Activated CD4-positive, alpha-beta T cell treated with anti-CD3 and anti-CD28 coated beads, Interleukin-2, amount 50 U/mL, for 48 hours (primary cell): ENCODE data around the gene GRM5.

Source experiments
- DNase-seq, 2 experiments: peaks; one replicate each; pipeline ENCODE4 v3.0.0-alpha.2; 2020

Gene GRM5

DNA sequence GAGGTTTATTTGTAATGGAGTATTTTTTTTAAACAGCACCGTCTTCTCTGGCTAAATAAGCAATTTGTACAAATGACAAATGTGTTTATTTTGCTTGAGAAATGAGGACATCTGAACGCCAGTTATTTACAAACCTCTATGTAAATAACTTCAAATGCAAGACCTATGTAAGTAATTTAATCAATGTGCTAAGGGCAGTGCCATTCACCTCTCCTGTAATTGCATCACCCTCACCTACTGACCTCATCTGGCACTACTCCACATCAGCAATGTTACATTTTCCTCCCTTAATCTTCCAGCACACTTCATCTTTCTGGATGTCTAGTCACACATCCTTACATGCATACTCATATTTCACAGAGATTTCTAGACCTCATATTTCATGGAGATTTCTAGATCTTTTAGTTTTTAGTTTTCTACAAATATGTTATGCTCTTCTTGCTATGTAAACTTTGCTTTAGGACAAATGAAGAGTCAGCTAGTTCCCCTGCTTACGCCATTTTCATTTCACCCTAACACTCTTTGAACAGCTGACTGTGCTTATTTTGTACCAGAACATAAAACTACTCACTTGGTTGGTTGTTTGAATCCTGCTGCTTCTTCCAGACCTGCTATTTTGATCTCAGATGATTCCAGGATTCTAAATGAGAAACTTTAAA lies 238.6 kb downstream of the GRM5 start:
- no peak for DNase-seq

- DNase-seq = no peak
These were observed 246.2 kb downstream of the GRM5 start for GRCh38 chr11:88819616-88820015.

GRCh38 chr11:88818978-88819377 lies 246.8 kb downstream of the GRM5 start:
- no peak for DNase-seq

DNA sequence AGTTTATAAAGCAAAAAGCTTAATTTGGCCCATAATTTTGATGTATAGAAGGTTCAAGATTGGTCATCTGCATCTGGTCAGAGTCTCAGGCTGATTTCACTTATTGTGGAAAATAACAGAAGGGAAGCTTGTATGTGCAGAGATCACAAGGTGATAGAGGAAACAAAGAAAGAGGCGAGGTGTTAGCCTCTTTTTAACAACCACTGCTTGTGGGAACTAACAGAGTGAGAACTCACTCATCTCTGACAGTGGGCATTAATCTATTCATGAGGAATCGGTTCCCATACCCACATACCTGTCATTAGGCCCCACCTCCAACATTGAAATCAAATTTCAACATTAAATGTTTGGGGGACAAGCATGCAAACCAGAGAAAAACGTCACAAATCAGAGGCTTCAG lies 250.3 kb downstream of the GRM5 start:
- no peak for DNase-seq

GRCh38 chr11:88814076-88814475 lies 251.7 kb downstream of the GRM5 start:
- no peak for DNase-seq

- DNase-seq = no peak
These were observed 252.4 kb downstream of the GRM5 start for GRCh38 chr11:88813233-88813915.

DNA sequence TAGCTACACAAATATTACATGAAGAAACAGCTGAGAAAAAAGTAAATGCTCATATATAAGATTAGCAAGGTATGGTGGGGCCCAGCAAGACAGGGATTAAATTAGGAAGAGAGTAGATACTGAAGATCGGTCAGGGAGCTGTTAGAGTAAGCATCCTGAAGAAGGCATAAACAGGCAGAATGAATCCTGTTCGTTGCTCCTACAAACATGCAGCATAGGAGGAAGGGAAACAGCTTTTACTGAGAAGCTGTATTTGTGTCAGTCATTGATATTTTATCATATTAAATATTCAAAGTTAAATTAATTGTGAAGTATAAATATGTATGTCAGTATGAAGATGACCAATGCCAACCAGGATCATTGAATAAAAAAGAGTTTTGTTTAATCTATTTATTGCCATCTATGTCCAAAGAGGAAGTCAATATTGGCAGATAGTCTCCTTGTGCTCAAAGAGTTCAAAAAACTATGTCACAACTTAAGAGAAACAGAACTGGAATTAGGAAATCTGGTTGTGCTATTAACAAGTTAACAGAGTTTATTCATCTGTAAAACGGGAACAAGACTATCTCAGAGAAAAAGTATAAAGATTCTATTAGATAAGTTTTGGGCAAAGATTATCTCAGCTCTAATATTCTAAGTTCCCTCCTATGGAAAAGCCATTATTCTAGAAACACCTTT lies 255.2 kb downstream of the GRM5 start:
- DNase-seq = no peak

DNA sequence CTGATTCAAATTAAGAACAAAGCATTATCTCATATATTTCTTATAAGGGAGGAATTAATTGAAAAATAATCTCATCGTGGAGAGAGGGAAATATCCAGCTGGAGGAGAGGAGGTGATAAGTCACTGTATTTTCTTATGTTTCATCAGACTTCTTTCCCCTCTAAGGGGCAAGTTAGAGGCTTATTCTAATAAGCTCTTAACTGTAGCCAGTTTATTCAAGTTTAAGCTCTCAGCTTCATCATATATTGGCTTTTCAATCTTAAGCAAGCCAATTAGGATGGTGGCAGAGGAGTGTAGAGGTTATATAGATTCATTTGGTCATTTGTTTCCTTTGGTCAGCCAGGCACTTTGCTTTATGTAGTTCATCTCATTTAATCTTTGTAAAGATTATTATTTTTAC lies 256.7 kb downstream of the GRM5 start:
- DNase-seq = no peak

DNA sequence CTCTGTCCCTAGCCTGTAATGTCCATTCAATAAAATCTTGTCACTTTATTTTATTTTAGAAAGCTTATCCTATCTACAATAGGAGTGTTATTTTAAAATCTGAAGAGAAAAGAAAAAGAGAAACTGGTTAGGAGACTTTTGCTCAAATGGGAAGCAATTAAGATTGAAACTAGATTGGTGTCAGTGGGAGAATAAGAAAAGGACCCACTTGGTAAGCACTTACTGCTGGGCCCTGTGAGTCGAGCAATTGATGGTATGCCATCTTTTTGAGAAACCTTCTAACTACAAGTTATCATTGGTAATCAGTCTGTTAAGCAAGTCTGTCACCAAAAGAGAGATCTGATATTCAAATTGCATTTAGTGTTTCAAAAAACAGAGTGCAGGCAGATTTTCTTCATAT lies 258.4 kb downstream of the GRM5 start:
- DNase-seq = no peak

GRCh38 chr11:88806410-88806809 lies 259.4 kb downstream of the GRM5 start:
- DNase-seq = no peak

- no peak for DNase-seq
These were observed 264.2 kb downstream of the GRM5 start for GRCh38 chr11:88801484-88802123.

DNA sequence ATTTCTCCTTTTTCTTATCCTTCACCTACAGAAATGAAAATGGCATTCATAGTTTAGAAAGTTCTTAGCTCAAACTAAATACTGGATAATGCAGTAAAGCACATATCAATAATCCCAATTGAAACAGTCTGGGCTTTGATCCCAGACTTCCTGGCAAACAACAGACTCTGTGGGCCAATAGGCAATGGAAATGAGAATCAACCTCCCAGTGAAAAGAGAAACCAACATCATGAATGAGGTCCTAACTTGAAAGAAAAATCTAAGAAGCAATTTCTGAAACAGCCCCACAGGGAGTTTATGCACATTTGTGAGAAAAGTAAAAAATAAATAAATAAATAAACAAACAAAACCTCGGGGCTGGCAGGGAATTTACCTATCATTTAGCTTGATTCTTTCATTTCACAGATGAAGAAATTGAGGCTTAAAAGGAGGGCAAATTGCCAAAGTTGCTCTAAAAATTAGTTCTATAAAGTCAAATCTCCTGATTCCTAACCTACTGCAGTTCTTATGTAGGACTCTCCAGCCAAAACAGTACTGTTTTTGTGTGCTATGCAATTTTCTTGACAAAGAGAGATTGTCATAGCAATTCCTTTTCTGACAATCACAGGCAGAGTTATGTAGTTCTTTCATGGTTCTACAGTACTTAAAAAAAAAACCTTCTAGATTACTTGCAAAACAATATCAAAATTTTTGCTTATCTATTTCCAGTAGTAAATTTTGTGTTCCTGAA lies 265.8 kb downstream of the GRM5 start:
- no peak for DNase-seq

DNA sequence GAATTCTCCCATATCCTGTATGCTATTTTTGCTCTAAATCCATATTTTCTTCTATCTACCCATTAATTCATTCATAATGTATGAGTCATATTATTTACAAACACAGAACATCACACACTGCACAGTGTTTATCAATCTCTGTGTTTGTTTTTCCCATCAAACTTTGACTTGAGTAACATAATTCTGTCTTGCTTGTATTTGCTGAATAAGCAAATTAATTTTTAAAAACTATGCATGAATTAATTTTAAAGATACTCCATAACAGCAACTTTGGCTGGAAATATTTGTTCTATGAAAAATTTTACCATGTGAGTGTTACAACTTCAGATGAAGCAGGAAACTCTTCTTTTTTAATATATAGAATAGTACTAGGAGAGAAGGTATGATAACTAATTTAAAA lies 275.6 kb downstream of the GRM5 start:
- no peak for DNase-seq

DNA sequence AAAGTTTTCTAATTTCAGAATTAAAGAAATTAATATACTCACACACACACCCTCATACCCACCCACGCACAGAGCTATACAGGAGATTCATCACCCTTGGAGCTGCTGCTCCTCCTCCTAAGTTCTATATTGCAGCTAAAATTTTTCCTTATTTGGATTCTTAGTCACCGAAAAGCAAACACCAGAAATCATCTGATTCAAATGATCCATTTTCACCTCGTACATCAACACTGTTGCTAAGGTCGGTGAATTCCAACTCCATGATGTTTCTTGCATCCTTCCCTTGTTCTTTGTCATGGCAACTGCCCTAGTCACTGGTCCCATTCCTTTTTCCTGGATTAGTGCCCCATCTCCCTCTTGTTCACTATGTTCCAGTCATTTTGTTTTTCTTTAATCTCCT lies 286.2 kb downstream of the GRM5 start:
- DNase-seq = no peak

DNA sequence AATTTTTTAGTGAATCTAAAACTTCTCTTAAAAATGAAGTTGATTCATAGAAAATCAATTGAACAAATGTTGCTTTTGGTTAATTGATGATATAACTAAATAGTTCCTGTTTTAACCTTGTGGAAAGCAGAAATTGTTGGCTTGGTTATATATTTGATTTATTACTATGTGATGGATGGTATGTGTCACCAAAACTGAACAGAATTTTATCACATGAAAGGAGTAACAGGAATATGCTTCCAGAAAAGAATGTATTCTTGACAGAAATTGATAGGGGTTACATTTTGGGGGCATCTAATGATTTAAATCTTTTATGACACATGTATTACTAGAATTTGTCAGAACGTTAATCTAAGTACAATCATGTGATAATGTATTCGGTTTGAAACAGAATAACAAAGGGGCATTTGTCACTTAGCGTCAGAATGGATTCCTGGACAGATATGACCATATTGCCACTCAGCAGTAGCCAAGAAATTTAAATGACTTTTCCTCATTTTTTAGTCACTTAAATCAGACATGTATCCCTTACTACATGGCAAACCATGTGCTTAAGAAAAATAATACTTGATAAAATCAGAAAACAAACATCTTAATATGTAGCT lies 295.2 kb downstream of the GRM5 start:
- DNase-seq = no peak

- no peak for DNase-seq
These were observed 321.6 kb downstream of the GRM5 start for GRCh38 chr11:88744140-88744539.

DNA sequence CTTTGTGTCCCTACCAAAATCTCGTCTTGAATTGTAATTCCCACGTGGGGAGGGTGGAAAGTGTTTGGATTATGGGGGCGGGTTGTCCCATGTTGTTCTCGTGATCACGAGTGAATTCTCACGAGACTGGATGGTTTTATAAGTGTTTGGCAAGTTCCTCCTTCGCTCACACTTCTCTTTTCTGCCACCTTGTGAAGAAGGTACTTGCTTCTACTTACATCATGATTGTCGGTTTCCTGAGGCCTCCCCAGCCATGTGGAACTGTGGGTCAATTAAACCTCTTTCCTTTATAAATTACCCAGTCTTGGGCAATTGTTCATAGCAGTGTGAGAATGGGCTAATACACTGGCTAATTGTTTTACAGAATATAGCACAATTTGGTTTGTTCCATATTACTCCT lies 326.3 kb downstream of the GRM5 start:
- DNase-seq = no peak

DNA sequence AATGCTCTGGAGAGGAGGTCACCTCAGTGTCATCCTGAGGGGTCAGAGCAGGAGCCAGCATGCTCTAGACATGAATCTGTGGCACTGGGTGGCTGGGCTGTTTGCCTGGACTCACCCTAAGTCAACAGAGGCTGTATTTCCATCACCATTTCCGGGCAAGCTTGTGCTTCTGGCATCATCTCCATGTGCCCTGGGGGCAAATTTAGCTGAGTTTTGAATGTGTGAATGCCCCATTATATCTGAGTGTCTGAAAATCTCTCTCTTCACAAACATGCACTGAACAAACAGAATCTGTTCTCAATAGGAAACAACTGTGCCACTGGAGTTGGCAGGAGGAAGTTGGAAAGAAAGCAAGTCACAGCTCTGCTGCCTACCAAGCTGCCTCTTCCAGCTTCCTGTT lies 356.2 kb downstream of the GRM5 start:
- DNase-seq = no peak

- DNase-seq = no peak
These were observed 361.3 kb downstream of the GRM5 start for GRCh38 chr11:88704485-88704884.

- DNase-seq = no peak
These were observed 364.0 kb downstream of the GRM5 start for GRCh38 chr11:88701816-88702215.

DNA sequence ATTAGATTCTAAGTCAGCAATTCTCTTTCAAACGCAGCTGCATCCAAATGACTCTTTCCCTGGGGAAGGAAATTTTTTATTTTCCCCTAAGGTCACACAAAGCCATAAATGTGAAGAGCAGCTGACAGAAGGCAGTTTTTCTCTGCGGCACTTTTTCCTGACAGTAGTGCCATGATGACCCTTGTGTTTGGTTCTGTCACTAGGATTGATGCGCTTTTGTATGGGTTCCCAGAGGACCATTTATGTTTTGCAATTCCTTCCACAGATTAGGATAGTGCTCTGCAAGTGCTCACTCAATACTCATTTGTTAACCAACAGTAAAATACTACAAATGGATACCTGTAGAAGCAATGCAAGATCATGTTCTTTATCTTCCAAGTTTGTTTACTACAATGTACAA lies 368.6 kb downstream of the GRM5 start:
- no peak for DNase-seq

DNA sequence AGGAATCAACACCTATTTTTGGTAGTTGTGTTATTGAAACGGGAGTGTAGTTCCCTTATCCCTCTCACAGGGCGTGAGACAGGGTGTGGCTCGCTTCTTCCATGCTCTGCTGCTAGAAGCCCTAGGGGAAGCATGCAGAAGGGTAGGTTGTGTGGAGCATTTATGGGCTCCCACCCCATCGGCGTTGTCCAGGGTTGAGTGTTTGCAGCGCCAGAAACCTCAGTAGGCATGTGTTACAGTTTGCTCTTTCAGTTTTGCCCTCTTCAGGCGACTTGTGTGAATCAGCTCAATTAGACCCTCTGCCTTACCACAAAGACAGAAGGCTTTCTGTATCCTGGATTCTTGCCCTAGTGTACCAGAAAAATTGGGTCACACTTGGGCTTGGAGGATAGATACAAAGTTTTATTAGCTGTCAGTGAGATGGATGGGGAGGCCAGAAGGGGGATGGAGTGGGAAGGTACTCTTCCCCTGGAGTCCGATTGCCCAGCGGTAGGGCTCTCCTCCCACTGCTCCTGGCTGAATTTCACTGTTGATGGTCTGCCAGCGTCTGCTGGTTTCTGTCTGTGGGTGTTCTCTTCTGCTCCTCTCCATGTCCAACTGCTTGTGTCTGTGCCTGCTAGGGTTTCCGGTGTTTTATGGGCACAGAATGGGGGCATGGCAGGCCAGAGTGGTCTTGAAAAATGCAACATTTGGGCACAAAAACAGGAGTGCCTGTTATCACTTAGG lies 369.9 kb downstream of the GRM5 start:
- DNase-seq = no peak
